Neural cell (in vitro differentiated cells): ENCODE measurements around the gene SEC14L1. TPM values are rescaled to one million over a fixed set of nuclear protein-coding genes. Genes with fewer than 3 reads are reported as not detected.

ENCODE experiments used
- H2AFZ ChIP-seq: fragments of 200-600, 300-800 bp; sonication (generic), shearing (Covaris generic); 2 replicates; pipeline ENCODE4 v1.6.0; 2014; ENCODE audit warnings: low read depth, mild to moderate bottlenecking, antibody characterized with exemption, low read length, moderate library complexity
- H3F3A ChIP-seq: fragments of 200-600 bp; shearing (Covaris generic); 2 replicates; pipeline ENCODE4 v1.6.1; 2016; ENCODE audit warnings: mild to moderate bottlenecking, moderate library complexity, mixed read lengths, antibody characterized with exemption, low read length; ENCODE audit not compliant: insufficient read depth, poor library complexity, severe bottlenecking
- H3K27ac ChIP-seq: fragments of 200-600, 300-800 bp; sonication (generic), shearing (Covaris generic); 2 replicates; pipeline ENCODE4 v1.5.1; 2014; ENCODE audit warnings: mild to moderate bottlenecking, low read length, moderate library complexity
- H3K27me3 ChIP-seq: fragments of 300-800, 200-600 bp; sonication (generic), shearing (Covaris generic); 2 replicates; pipeline ENCODE4 v1.6.0; 2014; ENCODE audit warnings: mild to moderate bottlenecking, low read depth, low read length, moderate library complexity; ENCODE audit not compliant: insufficient read depth
- H3K36me3 ChIP-seq: fragments of 300-800, 200-600 bp; sonication (generic), shearing (Covaris generic); 2 replicates; pipeline ENCODE4 v1.5.1; 2014; ENCODE audit warnings: mild to moderate bottlenecking, antibody characterized with exemption, low read length, moderate library complexity; ENCODE audit not compliant: insufficient read depth
- H3K4me2 ChIP-seq: fragments of 300-800, 200-600 bp; sonication (generic), shearing (Covaris generic); 2 replicates; pipeline ENCODE4 v1.6.0; 2014; ENCODE audit warnings: mild to moderate bottlenecking, low read length
- H3K4me3 ChIP-seq: fragments of 300-800, 200-600 bp; sonication (generic), shearing (Covaris generic); 2 replicates; pipeline ENCODE4 v1.5.1; 2014; ENCODE audit warnings: mild to moderate bottlenecking, low read length, moderate library complexity
- H3K79me2 ChIP-seq: fragments of 200-600 bp; shearing (Covaris generic); replicated peaks from 2 replicates; pipeline ENCODE4 v1.6.0; 2014; ENCODE audit warnings: mild to moderate bottlenecking, low read length, moderate library complexity; ENCODE audit not compliant: insufficient read depth
- H3K9ac ChIP-seq: fragments of 300-800, 200-600 bp; sonication (generic), shearing (Covaris generic); 2 replicates; pipeline ENCODE4 v1.6.1; 2016; ENCODE audit warnings: mild to moderate bottlenecking, low read length, mixed read lengths
- H3K9me2 ChIP-seq: fragments of 200-600 bp; shearing (Covaris generic); 2 replicates; pipeline ENCODE4 v1.6.1; 2016; ENCODE audit warnings: mild to moderate bottlenecking, low read length, mixed read lengths; ENCODE audit not compliant: insufficient read depth
- H3K9me3 ChIP-seq: fragments of 200-600, 300-800 bp; sonication (generic), shearing (Covaris generic); 2 replicates; pipeline ENCODE4 v1.6.1; 2016; ENCODE audit warnings: mild to moderate bottlenecking, mixed run types, low read length, moderate library complexity, mixed read lengths
- H4K20me1 ChIP-seq: fragments of 200-600 bp; shearing (Covaris generic); 2 replicates; pipeline ENCODE4 v1.6.1; 2016; ENCODE audit warnings: mild to moderate bottlenecking, mixed run types; ENCODE audit not compliant: insufficient read depth
- EP300 ChIP-seq: fragments of 450-650 bp; conservative IDR thresholded peaks from 2 replicates; pipeline ENCODE4 v1.6.1; 2014; ENCODE audit warnings: antibody characterized with exemption, mild to moderate bottlenecking, moderate library complexity; ENCODE audit not compliant: poor library complexity, severe bottlenecking
- EZH2 ChIP-seq: fragments of 200-600, 300-800 bp; shearing (Covaris generic), sonication (generic); IDR thresholded peaks from 2 replicates; pipeline ENCODE4 v1.6.1; 2014; ENCODE audit warnings: antibody characterized with exemption, low read length, borderline replicate concordance, mild to moderate bottlenecking; ENCODE audit not compliant: insufficient read depth, poor library complexity, severe bottlenecking
- MXI1 ChIP-seq: fragments of 450-650 bp; conservative IDR thresholded peaks from 2 replicates; pipeline ENCODE4 v1.6.1; 2014; ENCODE audit warnings: antibody characterized with exemption, mild to moderate bottlenecking; ENCODE audit not compliant: poor library complexity, severe bottlenecking
- POLR2AphosphoS5 ChIP-seq: IDR thresholded peaks from 2 replicates; pipeline ENCODE4 v1.6.1; 2012
- RAD21 ChIP-seq: fragments of 450-650 bp; conservative IDR thresholded peaks from 2 replicates; pipeline ENCODE4 v1.6.1; 2014; ENCODE audit warnings: antibody characterized with exemption, mild to moderate bottlenecking, moderate library complexity
- SMC3 ChIP-seq: fragments of 450-650 bp; conservative IDR thresholded peaks from 2 replicates; pipeline ENCODE4 v1.6.1; 2014; ENCODE audit warnings: antibody characterized with exemption, mild to moderate bottlenecking, moderate library complexity; ENCODE audit not compliant: poor library complexity
- TAF1 ChIP-seq: IDR thresholded peaks from 2 replicates; pipeline ENCODE4 v1.6.1; 2012; ENCODE audit warnings: low read depth
- polyA plus RNA-seq: library from polyadenylated mRNA; depleted of rRNA; stranded (reverse); fragments of >200 nt; gene quantifications from 2 replicates; pipeline ENCODE4 v1.2.3, GENCODE V29; 2014
- TF ChIP-seq, protein P1 (sequence below): fragments of 450-650 bp; IDR thresholded peaks from 2 replicates; pipeline ENCODE4 v1.5.1; 2014; ENCODE audit warnings: antibody characterized with exemption, mild to moderate bottlenecking, moderate library complexity; ENCODE audit not compliant: poor library complexity, severe bottlenecking
- TF ChIP-seq, protein P2 (sequence below): IDR thresholded peaks from 2 replicates; pipeline ENCODE4 v1.6.1; 2012; ENCODE audit warnings: borderline replicate concordance

Gene SEC14L1
- polyA plus RNA-seq, 1 donor from 2014 or later = 40.4 TPM

DNA sequence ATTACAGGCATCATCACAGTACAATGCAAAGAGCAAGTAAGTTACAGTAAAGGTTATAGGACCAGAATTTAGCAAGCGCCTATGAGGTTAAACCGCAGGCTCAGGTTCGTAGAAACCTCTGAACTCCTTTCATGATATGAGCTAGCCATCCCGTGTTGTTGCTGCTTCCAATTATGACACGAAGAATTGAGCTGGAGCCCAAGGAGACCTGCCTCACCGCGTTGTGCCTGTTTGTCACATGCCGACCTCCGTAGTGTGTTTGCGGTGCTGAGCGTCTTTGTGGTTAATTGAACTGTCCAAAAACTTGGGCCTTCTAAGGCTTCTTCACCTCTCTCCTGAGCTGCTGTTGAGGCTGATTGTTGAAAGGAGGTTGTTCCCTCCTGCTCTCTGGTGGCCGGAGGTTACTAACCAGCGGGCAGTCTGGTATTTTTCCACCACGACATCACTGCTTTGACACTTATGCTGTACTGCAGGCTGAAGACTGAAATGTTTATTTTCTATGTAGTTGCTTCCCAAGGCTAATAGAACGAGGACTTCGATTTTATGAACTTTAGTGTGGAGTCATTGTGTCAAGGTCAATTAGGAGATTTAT lies 67.5 kb downstream of the SEC14L1 start:
- no peaks in the 10 kb centered on the region for H4K20me1 ChIP-seq
- H3K4me2 ChIP-seq = no peak overlapping the region
- no peaks in the 10 kb centered on the region for H3K9me3 ChIP-seq
- no peaks in the 10 kb centered on the region for H3K9me2 ChIP-seq
- TF ChIP-seq MXI1 (no peak), EZH2 (no peak), SMC3 (no peak), EP300 (no peak), TAF1 (no peak), POLR2AphosphoS5 (no peak), RAD21 (no peak)
- TF ChIP-seq, protein P1, sequence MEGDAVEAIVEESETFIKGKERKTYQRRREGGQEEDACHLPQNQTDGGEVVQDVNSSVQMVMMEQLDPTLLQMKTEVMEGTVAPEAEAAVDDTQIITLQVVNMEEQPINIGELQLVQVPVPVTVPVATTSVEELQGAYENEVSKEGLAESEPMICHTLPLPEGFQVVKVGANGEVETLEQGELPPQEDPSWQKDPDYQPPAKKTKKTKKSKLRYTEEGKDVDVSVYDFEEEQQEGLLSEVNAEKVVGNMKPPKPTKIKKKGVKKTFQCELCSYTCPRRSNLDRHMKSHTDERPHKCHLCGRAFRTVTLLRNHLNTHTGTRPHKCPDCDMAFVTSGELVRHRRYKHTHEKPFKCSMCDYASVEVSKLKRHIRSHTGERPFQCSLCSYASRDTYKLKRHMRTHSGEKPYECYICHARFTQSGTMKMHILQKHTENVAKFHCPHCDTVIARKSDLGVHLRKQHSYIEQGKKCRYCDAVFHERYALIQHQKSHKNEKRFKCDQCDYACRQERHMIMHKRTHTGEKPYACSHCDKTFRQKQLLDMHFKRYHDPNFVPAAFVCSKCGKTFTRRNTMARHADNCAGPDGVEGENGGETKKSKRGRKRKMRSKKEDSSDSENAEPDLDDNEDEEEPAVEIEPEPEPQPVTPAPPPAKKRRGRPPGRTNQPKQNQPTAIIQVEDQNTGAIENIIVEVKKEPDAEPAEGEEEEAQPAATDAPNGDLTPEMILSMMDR = no peak
- TF ChIP-seq, protein P2, sequence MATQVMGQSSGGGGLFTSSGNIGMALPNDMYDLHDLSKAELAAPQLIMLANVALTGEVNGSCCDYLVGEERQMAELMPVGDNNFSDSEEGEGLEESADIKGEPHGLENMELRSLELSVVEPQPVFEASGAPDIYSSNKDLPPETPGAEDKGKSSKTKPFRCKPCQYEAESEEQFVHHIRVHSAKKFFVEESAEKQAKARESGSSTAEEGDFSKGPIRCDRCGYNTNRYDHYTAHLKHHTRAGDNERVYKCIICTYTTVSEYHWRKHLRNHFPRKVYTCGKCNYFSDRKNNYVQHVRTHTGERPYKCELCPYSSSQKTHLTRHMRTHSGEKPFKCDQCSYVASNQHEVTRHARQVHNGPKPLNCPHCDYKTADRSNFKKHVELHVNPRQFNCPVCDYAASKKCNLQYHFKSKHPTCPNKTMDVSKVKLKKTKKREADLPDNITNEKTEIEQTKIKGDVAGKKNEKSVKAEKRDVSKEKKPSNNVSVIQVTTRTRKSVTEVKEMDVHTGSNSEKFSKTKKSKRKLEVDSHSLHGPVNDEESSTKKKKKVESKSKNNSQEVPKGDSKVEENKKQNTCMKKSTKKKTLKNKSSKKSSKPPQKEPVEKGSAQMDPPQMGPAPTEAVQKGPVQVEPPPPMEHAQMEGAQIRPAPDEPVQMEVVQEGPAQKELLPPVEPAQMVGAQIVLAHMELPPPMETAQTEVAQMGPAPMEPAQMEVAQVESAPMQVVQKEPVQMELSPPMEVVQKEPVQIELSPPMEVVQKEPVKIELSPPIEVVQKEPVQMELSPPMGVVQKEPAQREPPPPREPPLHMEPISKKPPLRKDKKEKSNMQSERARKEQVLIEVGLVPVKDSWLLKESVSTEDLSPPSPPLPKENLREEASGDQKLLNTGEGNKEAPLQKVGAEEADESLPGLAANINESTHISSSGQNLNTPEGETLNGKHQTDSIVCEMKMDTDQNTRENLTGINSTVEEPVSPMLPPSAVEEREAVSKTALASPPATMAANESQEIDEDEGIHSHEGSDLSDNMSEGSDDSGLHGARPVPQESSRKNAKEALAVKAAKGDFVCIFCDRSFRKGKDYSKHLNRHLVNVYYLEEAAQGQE = no peak
- H3K79me2 ChIP-seq = no peaks in the 10 kb centered on the region
- H3K36me3 ChIP-seq = no peaks in the 10 kb centered on the region
- no peaks in the 10 kb centered on the region for H3K27me3 ChIP-seq
- H3K9ac ChIP-seq = no peak overlapping the region
- no peaks in the 10 kb centered on the region for H3F3A ChIP-seq
- no peak overlapping the region for H2AFZ ChIP-seq
- H3K4me3 ChIP-seq = no peak overlapping the region
- H3K27ac ChIP-seq = no peak overlapping the region

DNA sequence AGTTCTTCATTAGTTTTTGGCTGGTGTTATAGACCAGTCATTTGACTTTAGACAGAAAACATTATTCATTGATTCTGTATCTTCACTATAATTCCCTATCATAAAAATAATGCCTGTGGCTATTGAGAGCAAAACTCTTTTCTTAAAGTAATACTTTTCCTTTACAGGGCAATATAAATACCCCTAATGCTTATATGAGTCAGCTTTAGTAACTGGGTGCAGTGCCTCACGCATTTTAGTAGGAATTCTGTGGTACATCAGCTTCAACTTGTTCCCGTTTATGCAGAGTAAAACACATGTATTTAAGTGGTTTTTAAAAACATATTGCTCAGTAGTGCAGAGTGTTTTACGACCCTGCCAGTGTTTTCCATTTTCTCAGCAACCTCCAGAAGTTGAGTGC lies 68.1 kb downstream of the SEC14L1 start:
- no peak overlapping the region for H3K4me3 ChIP-seq
- H3K27me3 ChIP-seq = no peaks in the 10 kb centered on the region
- H3K27ac ChIP-seq = no peak overlapping the region
- H3K36me3 ChIP-seq = no peaks in the 10 kb centered on the region
- TF ChIP-seq, protein P1 = no peak
- no peak for TF ChIP-seq SMC3
- no peak for TF ChIP-seq MXI1
- no peak for TF ChIP-seq EZH2
- TF ChIP-seq, protein P2 = no peak
- TF ChIP-seq TAF1 = no peak
- H3K9me2 ChIP-seq = no peaks in the 10 kb centered on the region
- no peaks in the 10 kb centered on the region for H4K20me1 ChIP-seq
- H3K9me3 ChIP-seq = no peaks in the 10 kb centered on the region
- no peaks in the 10 kb centered on the region for H3K79me2 ChIP-seq
- no peaks in the 10 kb centered on the region for H3F3A ChIP-seq
- no peak overlapping the region for H3K4me2 ChIP-seq
- no peak overlapping the region for H2AFZ ChIP-seq
- H3K9ac ChIP-seq = no peak overlapping the region
